Measurements from ENCODE around the gene STIP1. TPM values are rescaled to one million over a fixed set of nuclear protein-coding genes. Genes with fewer than 3 reads are reported as not detected.

Gene STIP1
- total RNA-seq, 1 donor from 2014 or later = 108 TPM

DNA sequence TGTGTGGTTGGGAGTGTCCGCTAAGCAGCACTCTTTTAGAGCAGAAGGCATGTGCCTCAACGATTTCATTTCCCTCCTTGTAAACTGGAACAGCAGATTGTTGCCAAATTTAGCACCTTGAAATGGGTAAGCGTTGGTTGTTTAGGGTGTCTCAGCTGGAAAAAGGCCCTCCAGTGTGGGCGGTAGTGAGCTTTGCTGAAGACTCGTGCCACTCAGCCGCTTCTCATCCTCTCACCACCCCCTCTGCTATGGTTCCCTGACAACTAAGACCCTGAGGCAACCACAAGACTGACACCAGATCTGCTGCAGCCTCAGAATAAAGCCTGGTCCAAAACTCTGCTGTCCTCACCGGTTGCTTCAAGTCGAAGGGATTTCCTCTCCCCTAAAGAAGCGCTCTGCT is 10.7 kb downstream of the STIP1 start:
- DNase-seq (ENCODE audit: low spot score) = no peak
- peaks cover 39% of the 10 kb centered on the region for H3K36me3 Mint-ChIP-seq (ENCODE audit: low read depth)
- H3K4me3 Mint-ChIP-seq (ENCODE audit: unreplicated experiment) = no peak overlapping the region
- H3K4me1 Mint-ChIP-seq (ENCODE audit: low read depth) = peaks cover 5% of the 10 kb centered on the region
- TF ChIP-seq, protein P1, sequence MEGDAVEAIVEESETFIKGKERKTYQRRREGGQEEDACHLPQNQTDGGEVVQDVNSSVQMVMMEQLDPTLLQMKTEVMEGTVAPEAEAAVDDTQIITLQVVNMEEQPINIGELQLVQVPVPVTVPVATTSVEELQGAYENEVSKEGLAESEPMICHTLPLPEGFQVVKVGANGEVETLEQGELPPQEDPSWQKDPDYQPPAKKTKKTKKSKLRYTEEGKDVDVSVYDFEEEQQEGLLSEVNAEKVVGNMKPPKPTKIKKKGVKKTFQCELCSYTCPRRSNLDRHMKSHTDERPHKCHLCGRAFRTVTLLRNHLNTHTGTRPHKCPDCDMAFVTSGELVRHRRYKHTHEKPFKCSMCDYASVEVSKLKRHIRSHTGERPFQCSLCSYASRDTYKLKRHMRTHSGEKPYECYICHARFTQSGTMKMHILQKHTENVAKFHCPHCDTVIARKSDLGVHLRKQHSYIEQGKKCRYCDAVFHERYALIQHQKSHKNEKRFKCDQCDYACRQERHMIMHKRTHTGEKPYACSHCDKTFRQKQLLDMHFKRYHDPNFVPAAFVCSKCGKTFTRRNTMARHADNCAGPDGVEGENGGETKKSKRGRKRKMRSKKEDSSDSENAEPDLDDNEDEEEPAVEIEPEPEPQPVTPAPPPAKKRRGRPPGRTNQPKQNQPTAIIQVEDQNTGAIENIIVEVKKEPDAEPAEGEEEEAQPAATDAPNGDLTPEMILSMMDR (IDR thresholded peaks at IDR 0.05) = no peak
- no peak overlapping the region for H3K27ac Mint-ChIP-seq (ENCODE audit: unreplicated experiment)
- H3K27me3 Mint-ChIP-seq (ENCODE audit: low read depth) = no peaks in the 10 kb centered on the region
- H3K9me3 Mint-ChIP-seq (ENCODE audit: low read depth) = no peaks in the 10 kb centered on the region

GRCh38 chr11:64198511-64198910 is 12.5 kb downstream of the STIP1 start:
- TF ChIP-seq, protein P1 (IDR thresholded peaks at IDR 0.05) = no peak
- Mint-ChIP-seq H3K9me3 (ENCODE audit: low read depth) (no peaks in the 10 kb centered on the region), H3K36me3 (ENCODE audit: low read depth) (peaks cover 53% of the 10 kb centered on the region), H3K27ac (ENCODE audit: unreplicated experiment) (no peak overlapping the region), H3K4me1 (ENCODE audit: low read depth) (peaks cover 3% of the 10 kb centered on the region), H3K4me3 (ENCODE audit: unreplicated experiment) (no peak overlapping the region), H3K27me3 (ENCODE audit: low read depth) (no peaks in the 10 kb centered on the region)
- DNase-seq (ENCODE audit: low spot score) = no peak

GRCh38 chr11:64201543-64201942 is 15.6 kb downstream of the STIP1 start:
- H3K9me3 Mint-ChIP-seq (ENCODE audit: low read depth) = no peaks in the 10 kb centered on the region
- TF ChIP-seq, protein P1 (IDR thresholded peaks at IDR 0.05) = no peak
- no peak overlapping the region for H3K4me3 Mint-ChIP-seq (ENCODE audit: unreplicated experiment)
- no peak overlapping the region for H3K27ac Mint-ChIP-seq (ENCODE audit: unreplicated experiment)
- no peak for DNase-seq (ENCODE audit: low spot score)
- H3K4me1 Mint-ChIP-seq (ENCODE audit: low read depth) = peaks cover 12% of the 10 kb centered on the region
- H3K36me3 Mint-ChIP-seq (ENCODE audit: low read depth) = peaks cover 45% of the 10 kb centered on the region
- no peaks in the 10 kb centered on the region for H3K27me3 Mint-ChIP-seq (ENCODE audit: low read depth)

- Mint-ChIP-seq H3K9me3 (ENCODE audit: low read depth) (no peaks in the 10 kb centered on the region), H3K27me3 (ENCODE audit: low read depth) (no peaks in the 10 kb centered on the region), H3K27ac (ENCODE audit: unreplicated experiment) (no peak overlapping the region), H3K36me3 (ENCODE audit: low read depth) (peaks cover 37% of the 10 kb centered on the region), H3K4me1 (ENCODE audit: low read depth) (peaks cover 23% of the 10 kb centered on the region), H3K4me3 (ENCODE audit: unreplicated experiment) (no peak overlapping the region)
- TF ChIP-seq, protein P1 (IDR thresholded peaks at IDR 0.05) = no peak
- DNase-seq (ENCODE audit: low spot score) = no peak
These were observed 17.0 kb downstream of the STIP1 start for GRCh38 chr11:64202992-64203391.

- TF ChIP-seq, protein P1 (IDR thresholded peaks at IDR 0.05) = no peak
- no peak overlapping the region for H3K27ac Mint-ChIP-seq (ENCODE audit: unreplicated experiment)
- no peaks in the 10 kb centered on the region for H3K27me3 Mint-ChIP-seq (ENCODE audit: low read depth)
- H3K4me3 Mint-ChIP-seq (ENCODE audit: unreplicated experiment) = no peak overlapping the region
- DNase-seq (ENCODE audit: low spot score) = no peak
- peaks cover 23% of the 10 kb centered on the region for H3K4me1 Mint-ChIP-seq (ENCODE audit: low read depth)
- no peaks in the 10 kb centered on the region for H3K9me3 Mint-ChIP-seq (ENCODE audit: low read depth)
- H3K36me3 Mint-ChIP-seq (ENCODE audit: low read depth) = peaks cover 36% of the 10 kb centered on the region
These were observed 17.6 kb downstream of the STIP1 start for GRCh38 chr11:64203421-64204079.
